Stimulated activated naive CD4-positive, alpha-beta T cell treated with Interleukin-2 at 50 U/mL for 16 hours (primary cell): Measurements from ENCODE around the gene KCNJ18.
"Not testable (repeated sequence)": the region's sequence is repeated elsewhere in the genome, so short reads cannot be mapped to it uniquely, and the experiment has no call there.

Experiments
- DNase-seq: peaks from one replicate; lab custom pipeline; 2025; lab: John Stamatoyannopoulos, UW

KCNJ18 gene

DNA sequence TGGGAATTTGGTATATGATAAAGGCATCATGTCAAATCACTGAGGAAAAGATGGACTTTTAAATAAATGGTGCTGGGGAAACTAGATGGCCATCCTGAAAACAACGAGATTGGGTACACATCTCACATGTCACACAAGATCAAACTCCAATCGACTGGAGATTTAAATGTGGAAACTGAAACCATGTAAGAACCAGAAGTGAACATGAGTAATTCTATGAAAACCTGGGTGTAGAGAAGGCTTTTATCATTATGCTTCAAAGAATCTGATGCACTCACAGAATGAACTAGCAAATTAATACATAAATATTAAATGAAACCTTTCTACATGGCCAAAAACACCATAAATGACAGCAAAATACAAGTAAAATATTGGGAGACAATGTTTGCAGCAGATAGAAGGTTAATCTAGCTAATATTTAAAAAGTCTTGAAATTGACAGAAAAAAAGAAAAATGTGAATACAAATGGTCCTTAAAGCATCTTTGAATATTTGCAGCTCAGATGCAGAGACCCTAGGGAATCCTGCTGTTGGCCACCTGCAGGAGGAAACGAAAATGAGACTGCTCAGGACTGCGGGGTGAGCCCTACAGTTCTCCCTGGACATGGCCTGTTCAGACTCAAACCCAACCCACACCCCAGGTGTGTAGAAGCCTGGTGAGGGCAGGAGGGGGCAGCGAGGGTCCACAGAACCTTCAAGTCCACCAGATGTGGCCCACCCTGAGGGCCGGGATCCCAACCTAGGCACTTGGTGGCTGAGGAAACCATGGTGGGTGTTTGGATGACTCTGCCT is 32.1 kb downstream of the KCNJ18 start:
- DNase-seq: not testable (repeated sequence)

- DNase-seq: not testable (repeated sequence)
Observed at GRCh38 chr17:21731076-21731475, 38.8 kb downstream of the KCNJ18 start.

GRCh38 chr17:21733931-21734330 is 41.6 kb downstream of the KCNJ18 start:
- DNase-seq: not testable (repeated sequence)

GRCh38 chr17:21735814-21736213 is 43.5 kb downstream of the KCNJ18 start:
- DNase-seq: not testable (repeated sequence)

GRCh38 chr17:21737015-21737580 is 44.8 kb downstream of the KCNJ18 start:
- not testable (repeated sequence) for DNase-seq

DNA sequence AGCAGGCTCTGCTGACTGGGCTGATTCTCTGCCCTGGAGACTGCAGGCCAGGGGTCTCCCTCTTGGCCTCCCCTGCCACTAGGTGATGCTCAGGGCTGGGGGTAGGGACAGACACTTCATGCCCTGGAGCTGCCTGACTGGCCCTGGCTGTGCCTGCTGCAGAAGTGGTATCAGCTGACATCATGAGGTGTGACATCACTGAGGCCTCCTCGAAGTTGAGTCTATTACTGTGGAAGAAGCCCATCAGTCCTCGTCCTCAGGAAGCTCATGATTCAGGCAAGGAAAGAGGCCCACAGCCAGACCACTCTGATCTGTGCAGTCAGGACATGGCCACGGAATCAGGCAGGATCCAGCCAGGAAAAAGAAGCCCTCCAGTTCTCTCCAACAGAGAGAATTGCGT is 45.9 kb downstream of the KCNJ18 start:
- DNase-seq: not testable (repeated sequence)

DNA sequence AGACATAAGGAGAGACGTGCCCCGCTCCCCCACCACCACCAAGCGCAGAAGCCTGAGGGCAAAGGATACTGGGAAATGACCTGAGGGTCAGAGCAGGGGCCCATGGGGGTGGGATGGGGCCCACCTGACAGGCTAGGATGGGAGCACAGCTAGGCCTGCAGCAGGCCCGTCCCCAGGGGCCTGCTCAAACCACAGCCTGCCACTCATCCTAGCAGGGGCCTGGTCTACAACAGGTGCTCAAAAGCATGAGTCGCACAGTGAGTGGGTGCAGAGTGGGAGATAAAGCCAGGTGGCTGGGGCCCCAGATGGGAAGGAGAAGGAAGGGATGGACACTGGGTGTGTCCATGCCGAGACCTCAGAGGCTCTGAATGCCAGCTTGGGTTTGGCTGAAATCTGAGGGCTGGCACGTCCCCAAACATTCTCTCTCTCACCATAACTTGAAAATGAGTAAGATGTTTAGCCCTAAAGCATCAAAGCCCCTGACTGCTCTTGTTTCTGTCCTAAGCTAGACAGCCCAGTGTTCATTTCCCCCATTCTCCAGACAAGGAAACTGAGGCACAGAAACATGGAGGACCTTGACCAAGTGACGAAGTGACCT is 46.7 kb downstream of the KCNJ18 start:
- not testable (repeated sequence) for DNase-seq

- DNase-seq: not testable (repeated sequence)
Observed at GRCh38 chr17:21739485-21739884, 47.2 kb downstream of the KCNJ18 start.

GRCh38 chr17:21740836-21741235 is 48.5 kb downstream of the KCNJ18 start:
- DNase-seq: not testable (repeated sequence)

GRCh38 chr17:21741520-21741919 is 49.2 kb downstream of the KCNJ18 start:
- not testable (repeated sequence) for DNase-seq

DNA sequence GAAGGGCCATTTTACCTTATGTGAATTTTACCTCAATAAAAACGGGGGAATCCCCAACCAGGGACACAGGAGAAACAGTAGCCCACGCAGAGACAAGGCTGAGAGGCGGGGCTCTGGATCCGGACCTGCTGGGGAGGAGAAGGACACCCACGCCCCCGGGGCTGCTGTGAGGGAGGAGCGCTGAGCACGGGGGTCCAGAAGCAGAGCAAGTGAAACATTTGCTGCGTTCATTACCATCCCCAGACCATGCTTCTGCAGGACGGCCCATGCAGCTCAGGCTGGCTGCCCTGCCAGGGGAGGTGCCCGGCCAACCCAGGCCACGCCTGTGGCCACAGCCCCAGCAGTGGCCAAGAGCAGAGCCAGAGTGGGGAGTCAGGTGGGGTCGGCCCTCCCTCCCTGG is 50.0 kb downstream of the KCNJ18 start:
- DNase-seq: no peak

- not testable (repeated sequence) for DNase-seq
Observed at GRCh38 chr17:21744151-21744550, 51.8 kb downstream of the KCNJ18 start.

- DNase-seq: not testable (repeated sequence)
Observed at GRCh38 chr17:21744621-21745020, 52.3 kb downstream of the KCNJ18 start.

DNA sequence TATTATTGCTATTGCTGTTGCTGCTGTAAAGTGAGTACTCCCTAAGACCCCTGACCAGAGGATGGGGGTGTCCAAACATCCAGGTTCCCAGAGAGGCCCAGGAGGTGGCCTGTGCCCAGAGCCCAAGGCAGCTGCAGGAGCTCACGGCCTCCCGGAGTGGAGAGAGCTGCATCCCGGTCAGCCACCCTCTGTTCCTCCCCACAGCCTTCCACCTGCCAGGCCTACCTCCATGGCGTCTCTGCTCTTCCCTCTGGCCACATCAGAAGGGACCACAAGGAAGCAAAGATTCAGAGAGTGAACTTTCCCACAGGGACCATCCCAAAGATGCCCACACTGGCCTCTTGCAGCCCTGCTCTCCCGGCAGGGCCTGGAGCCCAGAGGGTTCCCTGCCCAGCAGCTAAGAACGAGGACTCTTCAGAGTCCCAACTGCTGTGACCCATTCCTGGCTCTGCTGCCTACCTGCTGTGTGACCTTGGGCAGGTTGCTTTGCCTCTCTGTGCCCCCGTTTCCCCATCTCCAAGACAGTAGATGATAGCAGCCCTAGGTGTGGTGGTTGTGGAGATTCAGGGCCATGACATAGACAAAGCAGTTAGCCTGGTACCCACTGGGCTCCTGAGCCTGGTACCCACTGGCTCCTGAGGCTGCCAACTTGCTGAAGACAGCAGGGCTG is 53.2 kb downstream of the KCNJ18 start:
- not testable (repeated sequence) for DNase-seq

- not testable (repeated sequence) for DNase-seq
Observed at GRCh38 chr17:21746415-21746814, 54.1 kb downstream of the KCNJ18 start.

GRCh38 chr17:21747195-21747915 is 55.0 kb downstream of the KCNJ18 start:
- DNase-seq: not testable (repeated sequence)

DNA sequence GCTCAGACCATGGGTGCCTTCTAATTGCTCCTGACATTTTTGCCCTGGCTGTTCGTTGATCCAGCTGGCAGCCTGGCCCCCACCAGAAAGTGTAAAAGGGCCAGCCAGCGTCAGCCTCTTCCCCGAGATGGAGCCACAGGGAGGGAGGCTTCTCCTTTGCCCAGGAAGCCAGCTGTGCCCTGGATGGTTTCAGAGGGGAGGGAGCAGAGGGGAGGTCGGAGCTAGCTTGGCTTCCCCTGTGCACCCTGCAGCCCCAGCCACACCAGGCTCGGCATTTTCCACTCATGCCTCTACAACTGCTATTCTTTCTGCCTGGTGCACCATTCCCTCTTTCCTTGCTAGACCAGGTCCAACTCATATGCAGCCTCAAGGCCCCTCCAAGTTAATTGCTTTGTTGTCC is 56.4 kb downstream of the KCNJ18 start:
- not testable (repeated sequence) for DNase-seq

- not testable (repeated sequence) for DNase-seq
Observed at GRCh38 chr17:21749696-21750531, 57.6 kb downstream of the KCNJ18 start.

DNA sequence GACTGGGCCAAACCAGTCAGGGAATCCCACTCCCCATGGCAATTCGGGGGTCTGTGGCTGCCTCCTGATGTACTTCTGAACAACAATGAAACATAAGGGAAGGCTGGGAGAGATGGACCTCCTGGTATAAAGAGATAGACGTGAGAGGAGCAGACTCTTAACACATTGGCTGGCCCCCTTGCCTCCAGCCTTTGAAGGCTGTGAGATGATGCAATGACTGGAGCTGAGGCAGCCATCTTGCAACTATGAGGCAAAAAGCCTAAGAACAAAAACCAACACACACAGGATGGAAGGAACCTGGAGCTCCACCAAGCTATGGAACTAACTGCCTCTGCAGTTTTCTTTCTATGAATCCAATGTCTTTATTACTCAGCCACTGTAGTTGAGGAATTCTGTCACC is 58.8 kb downstream of the KCNJ18 start:
- DNase-seq: not testable (repeated sequence)
